Brain microvascular endothelial cell (primary cell): Measurements from ENCODE around the gene COL26A1.

Source experiments
- DNase-seq: peaks from one replicate; pipeline ENCODE4 v3.0.0-alpha.2; 2020
- H3K27ac ChIP-seq: fragments of 250-450 bp; sonication (Bioruptor Pico); 2 replicates; pipeline ENCODE4 v1.5.1; 2020; ENCODE audit warnings: mild to moderate bottlenecking, moderate library complexity
- H3K27me3 ChIP-seq: fragments of 250-450 bp; sonication (Bioruptor Pico); replicated peaks from 2 replicates; pipeline ENCODE4 v1.5.1; 2020; ENCODE audit warnings: mild to moderate bottlenecking
- H3K36me3 ChIP-seq: fragments of 250-450 bp; sonication (Bioruptor Pico); replicated peaks from 2 replicates; pipeline ENCODE4 v1.5.1; 2020; ENCODE audit warnings: mild to moderate bottlenecking
- H3K4me3 ChIP-seq: 2 replicates; pipeline ENCODE4 v1.5.1; 2011; ENCODE audit warnings: low read depth, mild to moderate bottlenecking, control low read depth, low read length, moderate library complexity
- CTCF ChIP-seq: IDR thresholded peaks from 2 replicates; pipeline ENCODE4 v1.5.1; 2011; ENCODE audit warnings: low read depth, mild to moderate bottlenecking, moderate library complexity, low read length, control low read depth, inconsistent platforms; ENCODE audit errors: missing control alignments
- in situ Hi-C: cut with HindIII; loops from 2 replicates; pipeline ENCODE4 v1.10.0; 2017; ENCODE audit warnings: low sequenced_read_pairs, low pct_ligation_motif_present

COL26A1 gene

DNA sequence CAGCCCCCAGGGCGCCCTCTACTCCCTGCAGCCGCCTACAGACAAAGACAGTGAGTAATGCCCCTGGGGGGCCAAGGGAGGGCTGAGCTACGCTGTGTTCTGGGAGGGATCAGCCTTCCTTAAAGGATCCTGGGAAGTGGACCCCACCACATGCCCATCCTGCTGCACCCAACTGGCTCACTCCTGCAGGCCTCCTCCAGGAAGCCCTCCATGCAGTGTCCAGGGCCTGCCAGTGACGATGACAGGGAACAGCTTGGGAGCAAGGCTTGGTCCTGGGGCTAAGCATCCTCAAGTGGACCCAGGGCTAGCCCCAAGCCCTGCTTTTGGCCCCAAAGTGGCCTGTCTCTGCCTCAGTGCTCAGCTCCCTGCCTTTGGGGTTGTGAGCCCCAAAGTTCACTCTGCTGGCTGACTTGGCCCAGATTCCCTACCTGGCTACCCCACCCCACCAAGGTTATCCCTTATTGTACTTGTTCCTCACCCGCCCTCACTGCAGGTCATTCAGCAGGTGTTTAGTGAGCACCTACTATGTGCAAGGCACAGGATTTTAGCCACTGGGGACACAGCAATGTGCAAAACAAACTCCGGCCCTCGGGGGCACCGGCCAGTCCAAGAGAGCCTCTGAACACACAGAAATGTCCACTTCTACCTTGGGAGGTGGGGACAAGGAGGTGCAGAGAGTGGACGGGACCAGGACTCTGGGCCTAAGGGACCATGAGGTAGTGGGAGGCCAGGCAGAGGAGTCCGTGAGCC is 182.9 kb downstream of the COL26A1 start:
- H3K4me3 ChIP-seq = no peak overlapping the region
- H3K27ac ChIP-seq = no peak overlapping the region
- H3K36me3 ChIP-seq = no peaks in the 10 kb centered on the region
- in situ Hi-C loops = no loop called here
- TF ChIP-seq CTCF = no peak
- no peaks in the 10 kb centered on the region for H3K27me3 ChIP-seq
- DNase-seq = no peak

GRCh38 chr7:101546308-101546936 is 183.7 kb downstream of the COL26A1 start:
- no peak overlapping the region for H3K27ac ChIP-seq
- in situ Hi-C loops = no loop called here

DNA sequence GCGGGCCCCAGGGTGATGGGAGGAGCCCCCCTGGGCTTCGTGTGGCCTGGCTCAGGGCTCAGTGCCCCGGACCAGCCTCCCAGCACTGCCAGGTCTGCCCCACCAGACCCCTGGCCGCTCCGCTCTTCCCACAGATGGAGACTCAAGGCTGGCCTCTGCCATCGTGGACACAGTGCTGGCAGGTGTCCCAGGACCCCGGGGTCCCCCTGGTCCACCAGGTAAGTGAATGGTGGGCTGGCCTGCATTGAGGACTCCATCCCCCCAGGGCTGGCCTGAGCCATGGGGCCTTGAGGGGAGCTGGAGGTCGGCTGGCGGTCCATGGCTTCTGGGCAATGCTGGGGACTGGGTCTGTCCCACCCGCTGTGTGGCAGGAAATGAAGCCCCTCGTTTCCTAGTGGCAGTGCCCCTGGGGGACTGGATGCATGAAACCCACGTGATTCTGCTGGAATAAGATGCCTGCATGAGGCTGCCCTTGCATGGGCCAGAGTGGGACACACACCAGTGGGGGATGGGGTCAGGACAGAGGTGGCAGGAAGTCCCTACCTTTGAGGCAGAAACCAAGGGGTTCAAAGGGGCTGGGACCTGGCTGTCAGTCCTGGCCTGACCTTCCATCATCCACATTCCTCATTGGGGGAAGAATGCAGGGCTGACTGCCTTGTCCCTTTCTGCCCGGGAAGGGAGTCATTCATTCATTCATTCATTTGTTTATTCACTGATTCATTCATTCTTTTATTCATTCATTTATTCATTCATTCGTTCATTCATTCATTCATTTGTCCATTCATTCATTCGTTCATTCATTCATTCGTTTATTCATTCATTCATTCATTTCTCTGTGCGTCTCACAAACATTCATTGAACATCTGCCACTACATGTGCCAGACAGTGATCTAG is 184.6 kb downstream of the COL26A1 start:
- no peaks in the 10 kb centered on the region for H3K27me3 ChIP-seq
- no peak for DNase-seq
- H3K27ac ChIP-seq = no peak overlapping the region
- in situ Hi-C loops = no loop called here
- H3K4me3 ChIP-seq = no peak overlapping the region
- no peaks in the 10 kb centered on the region for H3K36me3 ChIP-seq
- no peak for TF ChIP-seq CTCF

More at GRCh38 chr7:101546308-101546936, 183.7 kb downstream of the COL26A1 start:
- DNase-seq = no peak
- Histone ChIP-seq H3K36me3 (no peaks in the 10 kb centered on the region), H3K27me3 (no peaks in the 10 kb centered on the region), H3K4me3 (no peak overlapping the region)
- TF ChIP-seq CTCF = no peak

- Histone ChIP-seq H3K36me3 (no peaks in the 10 kb centered on the region), H3K27ac (no peak overlapping the region), H3K27me3 (no peaks in the 10 kb centered on the region), H3K4me3 (no peak overlapping the region)
- DNase-seq = no peak
- in situ Hi-C loops = no loop called here
- no peak for TF ChIP-seq CTCF
These were observed 185.4 kb downstream of the COL26A1 start for GRCh38 chr7:101547916-101548661.

DNA sequence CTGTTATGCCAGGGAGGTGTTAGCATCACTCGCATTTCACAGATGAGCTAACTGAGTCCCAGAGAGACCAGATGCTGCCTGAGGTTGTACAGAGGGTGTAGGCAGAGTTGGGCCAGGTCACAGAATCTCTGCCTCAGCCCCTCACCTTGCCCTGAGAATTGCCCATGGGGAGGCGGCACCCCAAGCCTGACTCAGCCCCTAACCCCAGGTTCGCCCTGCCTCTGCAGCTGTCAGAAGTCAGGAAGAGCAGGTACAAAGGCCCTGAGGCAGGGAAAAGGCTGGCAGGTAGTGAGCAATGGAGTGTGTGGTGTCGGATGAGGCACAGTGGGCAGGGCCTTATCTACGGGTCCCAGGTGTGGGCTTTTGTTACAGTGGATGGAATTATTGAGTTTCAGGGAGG is 187.1 kb downstream of the COL26A1 start:
- H3K36me3 ChIP-seq = no peaks in the 10 kb centered on the region
- H3K27ac ChIP-seq = no peak overlapping the region
- in situ Hi-C loops = no loop called here
- TF ChIP-seq CTCF = no peak
- H3K27me3 ChIP-seq = no peaks in the 10 kb centered on the region
- no peak overlapping the region for H3K4me3 ChIP-seq
- no peak for DNase-seq
